Stimulated activated CD8-positive, alpha-beta memory T cell treated with anti-CD3 and anti-CD28 coated beads, Interleukin-2, amount 100 ng/mL, for 1 hour (primary cell): ENCODE measurements around the gene NEK2.
A peak's percentile ranks its signal among the peaks of the same experiment; 100 is the strongest.
"Not testable (repeated sequence)": the region's sequence is repeated elsewhere in the genome, so short reads cannot be mapped to it uniquely, and the experiment has no call there.

Experiments used
- DNase-seq, 2 donors: peaks; one replicate each; pipeline ENCODE4 v3.0.0-alpha.2; 2020; ENCODE audit warnings: low read depth in 2 of 2

Gene NEK2

DNA sequence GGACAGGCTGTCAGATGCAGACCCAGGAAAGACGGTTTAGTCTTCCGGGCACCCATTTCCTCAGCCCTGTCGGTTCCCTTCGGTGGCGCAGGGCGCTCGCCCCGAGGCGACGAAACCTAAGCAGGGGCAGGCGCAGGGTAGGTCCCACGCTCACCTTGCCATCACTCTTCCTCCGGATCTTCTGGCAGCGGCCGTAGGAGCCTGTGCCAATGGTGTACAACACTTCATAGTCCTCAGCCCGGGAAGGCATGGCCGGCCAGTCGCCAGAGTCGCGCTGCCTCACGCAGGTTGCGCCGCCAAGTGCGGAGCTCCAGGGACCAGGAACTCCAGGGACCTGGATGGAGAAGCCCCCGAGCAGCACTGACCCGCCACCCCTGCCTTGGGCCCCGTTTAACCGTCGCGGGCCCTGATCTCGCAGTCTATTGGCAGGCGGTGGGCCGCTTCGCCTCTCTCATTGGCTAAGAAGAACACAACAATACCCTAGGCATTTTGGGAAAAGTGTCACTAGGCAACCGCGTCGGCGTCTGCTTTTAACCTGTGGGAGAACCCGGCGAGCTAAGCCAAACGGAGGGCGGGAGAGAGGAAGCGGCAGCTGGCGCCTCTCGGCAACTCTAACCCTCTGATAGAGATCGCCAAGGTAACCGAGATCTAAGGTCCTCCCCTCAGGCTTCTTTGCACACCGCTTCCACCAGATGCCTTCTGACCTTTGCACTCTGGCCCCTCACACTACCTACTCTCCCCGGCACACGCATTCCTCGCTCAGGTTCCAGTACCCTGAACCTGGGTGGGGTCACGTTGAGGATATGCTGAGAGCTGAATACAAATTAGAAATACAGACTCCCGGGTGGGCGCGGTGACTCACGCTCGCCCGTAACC, at the start of gene NEK2:
Gene NEK2, minus strand, starts transcription at position 392 of the 876 bp plus-strand sequence. Its CDS starts 142 bp downstream, at position 250.
- DNase-seq = peak; percentile 44 to 66

GRCh38 chr1:211724687-211725196, 49.3 kb upstream of the NEK2 start:
- no peak for DNase-seq

DNA sequence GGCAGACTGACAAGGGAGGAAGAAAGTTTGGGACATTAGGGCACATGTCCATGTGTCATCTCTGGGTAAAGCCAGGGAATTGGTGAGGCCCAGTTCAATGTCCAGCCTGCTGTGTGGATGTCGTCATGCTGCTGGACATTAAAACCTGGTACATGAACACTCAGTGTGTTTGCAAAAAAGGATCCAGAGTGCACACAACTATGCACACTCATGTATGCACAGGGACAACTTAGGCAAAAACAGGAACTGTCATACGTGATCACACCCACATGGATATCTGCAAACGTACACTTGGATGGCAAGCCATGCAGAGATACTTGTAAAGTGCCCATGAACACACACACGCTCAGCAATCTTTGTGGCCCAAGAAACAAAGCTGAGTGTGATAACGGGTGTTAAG, 47.9 kb upstream of the NEK2 start:
- DNase-seq = no peak

DNA sequence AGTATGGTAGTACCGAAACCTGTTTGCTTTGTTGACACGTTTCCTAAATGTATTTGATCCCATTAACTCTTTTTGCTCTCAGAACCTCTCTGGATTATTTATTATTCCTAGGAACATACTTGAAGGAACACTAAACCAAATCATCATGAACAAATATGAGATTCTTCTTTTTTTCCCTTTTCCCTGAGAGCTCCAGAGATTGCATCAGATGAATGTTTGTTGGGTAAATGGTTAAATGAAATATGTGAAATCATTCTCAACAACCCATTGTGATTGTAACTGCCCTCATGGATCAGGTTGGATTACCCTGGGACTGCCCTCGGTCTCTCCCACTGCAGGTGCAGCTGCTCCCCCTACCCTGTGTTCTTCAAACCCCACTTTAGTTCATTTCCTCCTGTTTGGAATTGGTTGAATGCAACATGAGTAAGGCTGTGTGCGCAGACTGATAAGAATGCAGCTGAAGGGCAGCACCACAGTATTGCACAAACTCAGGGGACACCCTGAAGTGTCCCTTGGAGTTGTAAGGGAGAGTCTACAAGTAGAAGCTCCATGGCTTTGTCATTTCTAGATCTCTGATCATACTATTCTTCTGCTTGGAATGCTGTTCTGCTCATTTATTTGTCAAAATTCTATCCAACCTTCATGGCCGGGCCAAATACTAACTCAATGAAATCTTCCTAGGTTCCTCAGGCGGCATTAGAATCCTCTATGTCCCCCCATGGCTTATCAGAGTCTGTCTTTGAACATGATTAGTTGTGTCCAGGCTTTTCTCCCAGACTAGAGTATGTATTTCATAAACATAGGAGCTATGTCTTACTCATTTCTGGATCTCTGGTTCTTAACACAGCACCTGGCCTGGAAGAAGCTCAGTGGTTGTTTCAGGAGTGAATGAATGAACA, 47.1 kb upstream of the NEK2 start:
- DNase-seq = no peak

- DNase-seq = not testable (repeated sequence)
Observed at GRCh38 chr1:211716555-211716954, 41.1 kb upstream of the NEK2 start.

GRCh38 chr1:211715971-211716370, 40.5 kb upstream of the NEK2 start:
- no peak for DNase-seq

- DNase-seq = no peak
Observed at GRCh38 chr1:211714154-211714553, 38.7 kb upstream of the NEK2 start.

DNA sequence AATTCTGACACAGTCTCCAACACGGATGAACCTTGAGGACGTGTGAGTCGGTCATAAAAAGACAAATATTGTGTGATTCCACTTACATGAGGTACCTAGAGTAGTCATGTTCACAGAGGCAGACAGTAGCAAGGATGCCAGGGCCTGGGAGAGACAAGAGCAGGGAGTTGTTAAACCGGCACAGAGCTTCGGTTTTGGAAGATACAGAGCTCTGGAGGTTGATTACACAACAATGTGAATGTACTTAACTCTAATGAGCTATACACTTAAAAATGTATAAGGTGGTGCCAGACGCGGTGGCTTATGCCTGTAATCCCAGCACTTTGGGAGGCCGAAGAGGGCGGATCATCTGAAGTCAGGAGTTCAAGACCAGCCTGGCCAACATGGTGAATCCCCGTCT, 37.8 kb upstream of the NEK2 start:
- DNase-seq = no peak

DNA sequence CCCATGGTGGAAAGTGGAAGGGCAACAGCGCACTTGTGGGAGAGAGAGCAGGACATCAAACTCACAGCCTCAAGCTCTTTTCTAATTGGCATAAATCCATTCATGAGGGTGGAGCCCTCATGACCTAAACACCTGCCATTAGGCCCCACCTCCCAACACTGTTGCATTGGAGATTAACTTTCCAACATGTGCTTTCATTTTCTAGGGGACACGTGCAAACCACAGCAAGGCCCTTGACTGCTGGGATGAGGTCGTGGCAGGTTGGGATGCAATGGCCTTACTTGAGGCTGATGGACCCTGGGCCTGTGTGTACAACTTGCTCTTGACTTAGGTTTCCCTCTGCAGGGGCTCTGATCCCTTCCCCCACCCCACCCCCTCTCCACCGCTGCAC, 35.9 kb upstream of the NEK2 start:
- no peak for DNase-seq

- no peak for DNase-seq
Observed at GRCh38 chr1:211710566-211711314, 35.3 kb upstream of the NEK2 start.

GRCh38 chr1:211708926-211709325, 33.5 kb upstream of the NEK2 start:
- DNase-seq = no peak

- no peak for DNase-seq
Observed at GRCh38 chr1:211708006-211708405, 32.6 kb upstream of the NEK2 start.

DNA sequence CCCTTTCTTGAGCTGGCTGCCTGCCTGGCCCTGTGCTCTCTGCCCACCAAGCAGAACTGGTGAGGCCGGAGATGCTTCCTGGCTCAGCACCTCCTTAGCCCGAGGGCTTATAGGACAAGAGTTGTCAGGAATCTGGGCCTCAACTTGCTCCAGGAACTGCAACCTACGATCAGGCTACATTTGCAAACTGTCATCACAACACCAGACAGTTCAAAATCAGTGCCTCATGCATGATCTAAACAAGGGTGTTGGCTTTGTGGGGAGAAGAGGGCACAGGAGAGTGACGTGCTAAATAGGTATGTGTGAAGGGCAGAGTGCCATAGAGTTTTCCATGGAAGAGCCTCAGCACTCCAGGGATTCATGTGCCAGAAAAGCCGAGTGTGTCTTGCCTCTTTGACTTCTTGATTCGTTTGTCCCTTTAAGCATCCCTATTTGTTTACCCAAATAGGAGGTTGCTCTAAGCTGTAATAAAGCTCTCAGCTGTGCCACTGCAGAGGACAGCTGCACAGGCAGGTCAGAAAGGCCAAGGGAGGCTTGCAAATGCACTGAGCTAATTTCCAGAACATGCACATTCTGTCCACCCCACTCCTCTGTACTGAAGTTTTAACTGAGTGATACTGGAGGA, 30.2 kb upstream of the NEK2 start:
- no peak for DNase-seq

GRCh38 chr1:211704543-211704942, 29.1 kb upstream of the NEK2 start:
- no peak for DNase-seq

- DNase-seq = no peak
Observed at GRCh38 chr1:211703812-211704537, 28.6 kb upstream of the NEK2 start.

- DNase-seq = no peak
Observed at GRCh38 chr1:211701733-211702132, 26.3 kb upstream of the NEK2 start.

DNA sequence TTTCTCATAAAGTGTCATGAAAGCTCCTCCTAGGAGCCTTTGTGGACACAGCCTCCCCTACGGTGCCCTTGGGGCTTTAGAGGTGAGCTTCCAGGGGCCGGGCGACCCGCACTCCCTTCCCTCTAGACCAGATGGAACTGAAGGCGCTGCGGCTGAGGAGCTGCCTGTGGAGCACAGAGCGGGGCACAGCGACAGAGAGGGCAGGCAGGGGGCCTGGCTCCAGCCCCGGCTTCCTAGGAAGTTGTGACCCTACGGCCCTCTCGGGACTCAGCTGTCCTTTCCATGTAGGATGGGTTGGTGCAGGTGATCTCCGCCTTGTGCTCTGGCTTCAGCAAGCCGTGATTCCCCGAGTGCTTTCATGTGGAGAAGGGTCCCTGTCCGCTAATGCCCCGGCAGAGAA, 23.6 kb upstream of the NEK2 start:
- no peak for DNase-seq

DNA sequence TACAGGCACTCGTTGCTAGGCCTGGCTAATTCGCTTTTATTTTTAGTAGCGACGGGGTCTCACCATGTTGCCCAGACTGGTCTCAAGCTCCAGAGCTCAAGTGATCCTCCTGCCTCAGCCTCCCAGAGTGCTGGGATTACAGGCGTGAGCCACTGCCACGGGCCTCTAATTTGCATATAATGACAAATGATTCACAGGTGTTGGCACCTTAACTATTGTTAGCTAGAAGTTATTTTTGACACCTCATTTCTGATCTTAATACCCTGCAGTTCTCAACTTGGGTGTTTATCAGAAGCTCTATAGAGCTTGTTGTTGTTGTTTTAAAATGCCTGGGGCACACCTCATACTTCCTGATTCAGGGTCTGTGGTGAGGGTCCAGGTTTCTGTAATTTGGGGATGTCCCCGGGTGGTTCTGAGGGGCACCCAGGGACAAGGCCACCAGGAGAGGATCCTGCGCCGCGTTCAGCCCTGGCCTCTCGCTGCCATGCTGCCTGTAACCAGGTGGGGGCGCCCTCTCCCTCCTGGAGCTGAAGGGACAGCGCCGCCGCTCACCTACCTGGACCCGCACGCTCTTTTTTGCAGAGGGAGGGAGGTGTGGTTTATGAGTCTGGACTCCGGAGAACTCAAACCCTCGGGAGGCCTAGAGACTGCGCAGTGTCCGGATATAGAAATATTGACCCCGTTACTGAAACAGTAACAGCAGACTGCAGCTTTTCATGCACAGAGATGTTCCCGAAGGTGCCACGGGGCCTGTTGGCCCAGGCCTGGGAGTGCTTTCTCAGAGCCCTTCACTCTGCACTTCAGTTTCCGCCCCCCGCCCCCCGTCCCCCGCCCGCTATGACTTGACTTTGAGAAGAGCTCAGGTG, 23.0 kb upstream of the NEK2 start:
- peak; percentile 69 to 72 for DNase-seq

DNA sequence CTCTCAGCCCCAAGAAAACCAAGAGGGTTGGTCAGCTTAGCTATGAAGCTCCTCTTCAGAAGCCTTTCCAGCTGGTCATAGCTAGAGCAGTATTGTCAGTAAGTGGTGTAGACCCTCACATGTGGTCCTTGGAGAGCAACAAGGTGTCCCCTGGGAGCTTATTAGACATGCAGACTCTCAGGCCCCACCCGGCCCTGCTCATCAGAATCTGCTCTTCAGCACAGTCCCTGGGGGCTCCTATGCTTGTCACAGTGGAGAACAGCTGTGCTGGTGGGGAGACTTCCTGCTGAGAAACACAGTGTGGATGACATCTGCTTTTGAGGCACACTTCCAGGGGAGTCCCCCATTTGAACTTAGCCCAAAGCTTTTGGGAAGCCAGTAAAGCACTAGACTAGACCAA, 21.9 kb upstream of the NEK2 start:
- DNase-seq = no peak
